Ishikawa (cell line): ENCODE results near the gene TAS2R41.

Source experiments
- CEBPB ChIP-seq: IDR thresholded peaks from 2 replicates; pipeline ENCODE4 v1.6.1; 2012
- CREB1 ChIP-seq: IDR thresholded peaks from 2 replicates; pipeline ENCODE4 v1.6.1; 2012; ENCODE audit warnings: low read depth
- EGR1 ChIP-seq: IDR thresholded peaks from 2 replicates; pipeline ENCODE4 v1.6.1; 2012
- EP300 ChIP-seq: IDR thresholded peaks from 2 replicates; pipeline ENCODE4 v1.6.1; 2012; ENCODE audit warnings: borderline replicate concordance
- FOXM1 ChIP-seq: IDR thresholded peaks from 2 replicates; pipeline ENCODE4 v1.6.1; 2012; ENCODE audit warnings: low read depth, borderline replicate concordance
- NFIC ChIP-seq: IDR thresholded peaks from 2 replicates; pipeline ENCODE4 v1.6.1; 2012
- RAD21 ChIP-seq: IDR thresholded peaks from 2 replicates; pipeline ENCODE4 v1.6.1; 2012; ENCODE audit warnings: low read depth
- TAF1 ChIP-seq: IDR thresholded peaks from 2 replicates; pipeline ENCODE4 v1.6.1; 2012; ENCODE audit warnings: low read depth, mild to moderate bottlenecking
- TCF12 ChIP-seq: IDR thresholded peaks from 2 replicates; pipeline ENCODE4 v1.6.1; 2012; ENCODE audit warnings: low read depth
- TEAD4 ChIP-seq: IDR thresholded peaks from 2 replicates; pipeline ENCODE4 v1.6.1; 2012
- YY1 ChIP-seq: IDR thresholded peaks from 2 replicates; pipeline ENCODE4 v1.6.1; 2012; ENCODE audit warnings: low read depth
- ZBTB7A ChIP-seq: IDR thresholded peaks from 2 replicates; pipeline ENCODE4 v1.6.1; 2012; ENCODE audit warnings: low read depth
- TF ChIP-seq, protein P1 (sequence below): IDR thresholded peaks from 2 replicates; pipeline ENCODE4 v1.6.1; 2012
- TF ChIP-seq, protein P2 (sequence below): IDR thresholded peaks from 2 replicates; pipeline ENCODE4 v1.6.1; 2012
- TF ChIP-seq, protein P3 (sequence below): IDR thresholded peaks from 2 replicates; pipeline ENCODE4 v1.6.1; 2012; ENCODE audit warnings: low read depth, mild to moderate bottlenecking

Gene TAS2R41

DNA sequence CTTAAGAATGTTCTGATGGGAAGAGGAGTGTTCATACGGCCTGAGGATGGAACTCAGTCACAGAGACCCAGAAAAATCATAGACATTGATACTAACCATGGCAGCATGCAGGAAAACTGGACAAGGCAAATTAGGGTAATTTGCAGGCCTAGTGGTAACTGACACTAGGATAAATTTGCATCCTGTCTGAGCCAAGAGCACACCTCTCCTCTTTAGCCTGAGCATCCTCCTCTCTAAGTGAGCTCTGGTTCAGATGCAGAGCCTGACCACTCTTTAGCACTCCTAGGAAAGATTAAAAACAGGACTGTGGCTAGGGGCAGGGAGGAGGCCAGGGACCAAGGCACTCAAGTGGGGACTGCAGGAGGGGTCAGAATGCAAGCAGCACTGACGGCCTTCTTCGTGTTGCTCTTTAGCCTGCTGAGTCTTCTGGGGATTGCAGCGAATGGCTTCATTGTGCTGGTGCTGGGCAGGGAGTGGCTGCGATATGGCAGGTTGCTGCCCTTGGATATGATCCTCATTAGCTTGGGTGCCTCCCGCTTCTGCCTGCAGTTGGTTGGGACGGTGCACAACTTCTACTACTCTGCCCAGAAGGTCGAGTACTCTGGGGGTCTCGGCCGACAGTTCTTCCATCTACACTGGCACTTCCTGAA, at the start of gene TAS2R41:
TAS2R41 (plus strand) TSS at position 373 of the 650 bp plus-strand sequence; CDS start at position 373, 0 bp downstream.
- no peak for TF ChIP-seq CEBPB

DNA sequence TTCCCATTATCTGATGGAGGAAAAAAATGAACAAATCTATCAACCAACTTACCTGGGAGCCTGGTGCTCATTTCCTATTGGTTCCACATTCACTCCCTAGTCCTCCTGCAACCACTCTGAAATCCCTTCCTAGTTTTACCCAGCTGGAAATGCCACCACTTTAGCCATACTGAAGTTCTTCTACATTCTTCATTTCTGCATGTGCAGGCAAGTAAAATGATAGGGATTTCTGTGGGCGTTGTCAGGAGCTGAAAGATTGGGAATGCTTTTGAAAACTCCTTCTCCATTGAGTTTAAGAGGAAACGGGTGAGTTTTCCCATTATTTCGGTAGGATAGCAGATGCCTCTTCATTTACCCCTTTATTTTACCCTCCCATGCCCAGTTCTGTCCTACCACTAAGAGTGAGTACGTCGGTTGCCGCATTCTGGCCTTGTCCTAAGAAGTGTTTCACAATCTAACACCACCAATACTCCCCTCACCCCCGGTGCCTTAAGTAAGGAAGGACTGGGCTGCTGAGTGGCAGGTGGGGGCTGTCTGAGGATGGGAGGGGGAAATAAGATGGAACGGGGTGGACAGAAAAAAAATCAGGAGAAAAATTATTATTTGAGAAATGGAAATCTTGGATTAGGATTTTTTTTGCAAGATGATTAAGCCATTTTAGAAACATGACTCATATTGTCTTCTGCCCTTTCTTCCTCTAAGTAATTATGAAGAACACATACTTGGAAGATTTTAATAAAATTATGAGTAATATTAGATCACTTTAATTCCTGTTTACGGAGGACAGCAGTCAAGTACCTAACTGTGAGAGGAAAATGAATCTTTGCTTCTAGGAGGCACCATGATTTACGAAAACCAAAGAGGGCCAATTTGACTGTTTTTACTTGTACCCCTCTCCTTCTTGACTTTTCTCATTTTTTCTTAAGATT, 47.6 kb upstream of the TAS2R41 start:
- TF ChIP-seq, protein P1, sequence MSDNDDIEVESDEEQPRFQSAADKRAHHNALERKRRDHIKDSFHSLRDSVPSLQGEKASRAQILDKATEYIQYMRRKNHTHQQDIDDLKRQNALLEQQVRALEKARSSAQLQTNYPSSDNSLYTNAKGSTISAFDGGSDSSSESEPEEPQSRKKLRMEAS = no peak
- TF ChIP-seq EP300 (no peak), TAF1 (no peak), ZBTB7A (no peak), TEAD4 (no peak), NFIC (no peak), CREB1 (no peak), RAD21 (no peak), YY1 (no peak), CEBPB (no peak), EGR1 (no peak), FOXM1 (no peak)
- TF ChIP-seq, protein P2, sequence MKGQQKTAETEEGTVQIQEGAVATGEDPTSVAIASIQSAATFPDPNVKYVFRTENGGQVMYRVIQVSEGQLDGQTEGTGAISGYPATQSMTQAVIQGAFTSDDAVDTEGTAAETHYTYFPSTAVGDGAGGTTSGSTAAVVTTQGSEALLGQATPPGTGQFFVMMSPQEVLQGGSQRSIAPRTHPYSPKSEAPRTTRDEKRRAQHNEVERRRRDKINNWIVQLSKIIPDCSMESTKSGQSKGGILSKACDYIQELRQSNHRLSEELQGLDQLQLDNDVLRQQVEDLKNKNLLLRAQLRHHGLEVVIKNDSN = no peak

GRCh38 chr7:143431109-143431508, 46.6 kb upstream of the TAS2R41 start:
- TF ChIP-seq TCF12 (no peak), NFIC (no peak), FOXM1 (no peak)
- TF ChIP-seq, protein P2 = no peak
- TF ChIP-seq, protein P1 = no peak

GRCh38 chr7:143433759-143434158, 43.9 kb upstream of the TAS2R41 start:
- TF ChIP-seq FOXM1 = no peak
- no peak for TF ChIP-seq TAF1
- no peak for TF ChIP-seq NFIC
- TF ChIP-seq, protein P3, sequence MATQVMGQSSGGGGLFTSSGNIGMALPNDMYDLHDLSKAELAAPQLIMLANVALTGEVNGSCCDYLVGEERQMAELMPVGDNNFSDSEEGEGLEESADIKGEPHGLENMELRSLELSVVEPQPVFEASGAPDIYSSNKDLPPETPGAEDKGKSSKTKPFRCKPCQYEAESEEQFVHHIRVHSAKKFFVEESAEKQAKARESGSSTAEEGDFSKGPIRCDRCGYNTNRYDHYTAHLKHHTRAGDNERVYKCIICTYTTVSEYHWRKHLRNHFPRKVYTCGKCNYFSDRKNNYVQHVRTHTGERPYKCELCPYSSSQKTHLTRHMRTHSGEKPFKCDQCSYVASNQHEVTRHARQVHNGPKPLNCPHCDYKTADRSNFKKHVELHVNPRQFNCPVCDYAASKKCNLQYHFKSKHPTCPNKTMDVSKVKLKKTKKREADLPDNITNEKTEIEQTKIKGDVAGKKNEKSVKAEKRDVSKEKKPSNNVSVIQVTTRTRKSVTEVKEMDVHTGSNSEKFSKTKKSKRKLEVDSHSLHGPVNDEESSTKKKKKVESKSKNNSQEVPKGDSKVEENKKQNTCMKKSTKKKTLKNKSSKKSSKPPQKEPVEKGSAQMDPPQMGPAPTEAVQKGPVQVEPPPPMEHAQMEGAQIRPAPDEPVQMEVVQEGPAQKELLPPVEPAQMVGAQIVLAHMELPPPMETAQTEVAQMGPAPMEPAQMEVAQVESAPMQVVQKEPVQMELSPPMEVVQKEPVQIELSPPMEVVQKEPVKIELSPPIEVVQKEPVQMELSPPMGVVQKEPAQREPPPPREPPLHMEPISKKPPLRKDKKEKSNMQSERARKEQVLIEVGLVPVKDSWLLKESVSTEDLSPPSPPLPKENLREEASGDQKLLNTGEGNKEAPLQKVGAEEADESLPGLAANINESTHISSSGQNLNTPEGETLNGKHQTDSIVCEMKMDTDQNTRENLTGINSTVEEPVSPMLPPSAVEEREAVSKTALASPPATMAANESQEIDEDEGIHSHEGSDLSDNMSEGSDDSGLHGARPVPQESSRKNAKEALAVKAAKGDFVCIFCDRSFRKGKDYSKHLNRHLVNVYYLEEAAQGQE = no peak
- TF ChIP-seq CREB1 = no peak
- TF ChIP-seq ZBTB7A = no peak
- TF ChIP-seq EP300 = no peak
- TF ChIP-seq CEBPB = no peak
- TF ChIP-seq TEAD4 = no peak
- TF ChIP-seq RAD21 = no peak
- TF ChIP-seq EGR1 = no peak

- TF ChIP-seq, protein P1 = no peak
- TF ChIP-seq, protein P3 = no peak
- TF ChIP-seq CEBPB = no peak
- no peak for TF ChIP-seq TEAD4
- no peak for TF ChIP-seq TCF12
- no peak for TF ChIP-seq RAD21
- TF ChIP-seq EP300 = no peak
Measured at GRCh38 chr7:143434660-143435059, 43.0 kb upstream of the TAS2R41 start.

GRCh38 chr7:143435266-143435665, 42.4 kb upstream of the TAS2R41 start:
- TF ChIP-seq RAD21 = no peak
- TF ChIP-seq, protein P1 = no peak
- no peak for TF ChIP-seq TAF1
